Spinal cord (tissue), 10 donors: ENCODE data around the gene ETV6. TPM values are rescaled to one million over a fixed set of nuclear protein-coding genes. Genes with fewer than 3 reads are reported as not detected.
A peak's percentile ranks its signal among the peaks of the same experiment; 100 is the strongest.

Experiments used
- DNase-seq, 6 donors: peaks; one replicate each; pipeline versions ENCODE4 v3.0.0 to v3.0.0-alpha.2; 2013 to 2015; ENCODE audit warnings: low spot score in 6 of 6, low read depth in 4 of 6
- H3K27ac ChIP-seq: one replicate; pipeline ENCODE4 v1.5.1; 2013; ENCODE audit warnings: low read depth, low read length, control low read depth
- H3K27me3 ChIP-seq: one replicate; pipeline ENCODE4 v1.6.1; 2013; ENCODE audit warnings: low read length; ENCODE audit not compliant: control insufficient read depth, insufficient read depth
- H3K36me3 ChIP-seq: one replicate; pipeline ENCODE4 v1.6.1; 2013; ENCODE audit warnings: low read length; ENCODE audit not compliant: control insufficient read depth, insufficient read depth
- H3K4me1 ChIP-seq: one replicate; pipeline ENCODE4 v1.6.1; 2013; ENCODE audit warnings: low read length; ENCODE audit not compliant: control insufficient read depth, insufficient read depth
- H3K4me3 ChIP-seq: one replicate; pipeline ENCODE4 v1.5.1; 2013; ENCODE audit warnings: low read depth, low read length, control low read depth
- H3K9me3 ChIP-seq: one replicate; pipeline ENCODE4 v1.6.1; 2013; ENCODE audit warnings: low read length; ENCODE audit not compliant: control insufficient read depth, insufficient read depth
- WGBS: methylation state at CpG from one replicate; pipeline ENCODE4 v1.1.5; 2013; ENCODE audit warnings: missing lambda C conversion rate; ENCODE audit not compliant: insufficient coverage; 5-methylcytosine and 5-hydroxymethylcytosine counted together
- polyA plus RNA-seq, 2 donors: library from polyadenylated mRNA; unstranded; fragments of 120-200 nt; gene quantifications; one replicate each; pipeline ENCODE4 v1.2.1, GENCODE V29; 2013; ENCODE audit not compliant: insufficient read length in 2 of 2
- total RNA-seq, 2 donors: library from RNA; depleted of rRNA in 1 of 2; stranded (reverse); fragments of 120-200 nt in 1 of 2; fragments of >200 nt in 1 of 2; gene quantifications; one replicate each; pipeline versions ENCODE4 v1.2.3 to v1.2.4, GENCODE V29; 2013 to 2014
- donor health status: healthy.

The ETV6 gene
- total and polyA plus RNA-seq, 4 donors: 6.8 to 9.9 (median 8.1) TPM

- WGBS: 38% methylated on average over 5 of the region's 7 CpGs
- peaks cover 13% of the 10 kb centered on the region for H3K4me1 ChIP-seq
- peak in 1 of 6 donors; percentile 31 for DNase-seq
- H3K4me3 ChIP-seq: no peak overlapping the region
- no peaks in the 10 kb centered on the region for H3K27me3 ChIP-seq
- H3K9me3 ChIP-seq: no peaks in the 10 kb centered on the region
- H3K27ac ChIP-seq: no peak overlapping the region
- H3K36me3 ChIP-seq: no peaks in the 10 kb centered on the region
These were observed 58.1 kb downstream of the ETV6 start for GRCh38 chr12:11707535-11707934.

GRCh38 chr12:11709513-11709912, 60.0 kb downstream of the ETV6 start:
- Histone ChIP-seq H3K9me3 (no peaks in the 10 kb centered on the region), H3K36me3 (no peaks in the 10 kb centered on the region), H3K4me1 (peaks cover 13% of the 10 kb centered on the region), H3K27ac (no peak overlapping the region), H3K4me3 (no peak overlapping the region), H3K27me3 (no peaks in the 10 kb centered on the region)
- 100% methylated on average over 3 of the region's 4 CpGs for whole genome bisulfite sequencing
- no peak for DNase-seq

- no peak for DNase-seq
- Histone ChIP-seq H3K36me3 (no peaks in the 10 kb centered on the region), H3K4me1 (peaks cover 13% of the 10 kb centered on the region), H3K27me3 (no peaks in the 10 kb centered on the region), H3K27ac (no peak overlapping the region), H3K9me3 (no peaks in the 10 kb centered on the region), H3K4me3 (no peak overlapping the region)
- 86% methylated on average over 2 of the region's 6 CpGs for WGBS
These were observed 61.0 kb downstream of the ETV6 start for GRCh38 chr12:11710431-11710830.

- 57% methylated on average over 2 of the region's 3 CpGs for WGBS
- DNase-seq: no peak
- Histone ChIP-seq H3K36me3 (no peaks in the 10 kb centered on the region), H3K4me3 (no peak overlapping the region), H3K9me3 (no peaks in the 10 kb centered on the region), H3K4me1 (peaks cover 14% of the 10 kb centered on the region), H3K27me3 (no peaks in the 10 kb centered on the region), H3K27ac (no peak overlapping the region)
These were observed 61.4 kb downstream of the ETV6 start for GRCh38 chr12:11710906-11711305.

GRCh38 chr12:11711651-11712327, 62.3 kb downstream of the ETV6 start:
- Histone ChIP-seq H3K27ac (no peak overlapping the region), H3K36me3 (no peaks in the 10 kb centered on the region), H3K4me3 (no peak overlapping the region), H3K9me3 (no peaks in the 10 kb centered on the region), H3K4me1 (peaks cover 18% of the 10 kb centered on the region), H3K27me3 (no peaks in the 10 kb centered on the region)
- 73% methylated on average over 6 of the region's 9 CpGs for WGBS
- no peak for DNase-seq

- Histone ChIP-seq H3K27ac (no peak overlapping the region), H3K27me3 (no peaks in the 10 kb centered on the region), H3K36me3 (no peaks in the 10 kb centered on the region), H3K4me1 (peaks cover 14% of the 10 kb centered on the region), H3K9me3 (no peaks in the 10 kb centered on the region), H3K4me3 (no peak overlapping the region)
- DNase-seq: no peak
- WGBS: 100% methylated on average over 5 of the region's 6 CpGs
These were observed 63.0 kb downstream of the ETV6 start for GRCh38 chr12:11712491-11712890.

GRCh38 chr12:11713202-11713601, 63.7 kb downstream of the ETV6 start:
- no peaks in the 10 kb centered on the region for H3K9me3 ChIP-seq
- no peaks in the 10 kb centered on the region for H3K36me3 ChIP-seq
- peaks cover 16% of the 10 kb centered on the region for H3K4me1 ChIP-seq
- H3K27ac ChIP-seq: no peak overlapping the region
- WGBS: no CpG with 5 or more reads among the region's 4 CpGs
- no peak for DNase-seq
- H3K27me3 ChIP-seq: no peaks in the 10 kb centered on the region
- H3K4me3 ChIP-seq: no peak overlapping the region

GRCh38 chr12:11714626-11715025, 65.2 kb downstream of the ETV6 start:
- Histone ChIP-seq H3K4me3 (no peak overlapping the region), H3K27me3 (no peaks in the 10 kb centered on the region), H3K27ac (no peak overlapping the region), H3K36me3 (no peaks in the 10 kb centered on the region), H3K4me1 (peaks cover 29% of the 10 kb centered on the region), H3K9me3 (no peaks in the 10 kb centered on the region)
- WGBS: 100% methylated on average over 5 of the region's 5 CpGs
- no peak for DNase-seq

- DNase-seq: no peak
- no peaks in the 10 kb centered on the region for H3K36me3 ChIP-seq
- H3K27ac ChIP-seq: no peak overlapping the region
- 100% methylated on average over 1 of the region's 4 CpGs for WGBS
- H3K4me3 ChIP-seq: no peak overlapping the region
- H3K27me3 ChIP-seq: no peaks in the 10 kb centered on the region
- no peaks in the 10 kb centered on the region for H3K9me3 ChIP-seq
- H3K4me1 ChIP-seq: peaks cover 32% of the 10 kb centered on the region
These were observed 66.1 kb downstream of the ETV6 start for GRCh38 chr12:11715621-11716020.

GRCh38 chr12:11716794-11717518, 67.5 kb downstream of the ETV6 start:
- Histone ChIP-seq H3K27me3 (no peaks in the 10 kb centered on the region), H3K9me3 (no peaks in the 10 kb centered on the region), H3K27ac (no peak overlapping the region), H3K36me3 (no peaks in the 10 kb centered on the region), H3K4me1 (peaks cover 32% of the 10 kb centered on the region), H3K4me3 (no peak overlapping the region)
- 32% methylated on average over 5 of the region's 8 CpGs for WGBS
- peak in 2 of 6 donors; percentile 17 to 92 for DNase-seq
